Fibroblast of lung (primary cell): Measurements from ENCODE around the gene CLINT1.

Experiments
- EZH2 ChIP-seq: IDR thresholded peaks from 2 replicates; pipeline ENCODE4 v1.5.1; 2012; ENCODE audit warnings: low read length, control low read depth, mild to moderate bottlenecking; ENCODE audit errors: missing control alignments
- TF ChIP-seq, protein P1 (sequence below), 2 donors: IDR thresholded peaks in 1 of 2; conservative IDR thresholded peaks in 1 of 2; 1 replicate in 1 of 2; 2 replicates in 1 of 2; pipeline ENCODE4 v1.5.1; 2011 to 2012; ENCODE audit warnings: low read length in 2 of 2, control low read depth in 1 of 2, inconsistent platforms in 1 of 2, low read depth in 1 of 2, mild to moderate bottlenecking in 1 of 2

DNA sequence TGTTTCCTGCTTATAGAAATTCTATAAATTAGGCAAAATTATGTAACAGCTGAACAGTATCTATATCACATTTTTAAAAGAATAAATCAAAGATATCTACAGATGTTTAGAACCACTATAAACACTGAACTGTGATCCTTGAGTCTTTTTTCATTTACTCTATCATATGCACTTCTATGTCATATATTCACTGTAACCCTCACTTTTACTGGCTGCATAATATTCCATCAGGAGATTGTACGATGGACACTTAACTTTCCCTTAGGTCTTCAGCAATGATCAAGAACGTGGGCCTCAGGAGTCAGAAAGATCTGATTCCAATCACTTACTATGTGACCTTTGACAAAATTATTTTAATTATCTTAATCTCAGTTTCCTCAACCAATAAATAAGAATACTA lies 41.0 kb downstream of the CLINT1 start:
- TF ChIP-seq, protein P1, sequence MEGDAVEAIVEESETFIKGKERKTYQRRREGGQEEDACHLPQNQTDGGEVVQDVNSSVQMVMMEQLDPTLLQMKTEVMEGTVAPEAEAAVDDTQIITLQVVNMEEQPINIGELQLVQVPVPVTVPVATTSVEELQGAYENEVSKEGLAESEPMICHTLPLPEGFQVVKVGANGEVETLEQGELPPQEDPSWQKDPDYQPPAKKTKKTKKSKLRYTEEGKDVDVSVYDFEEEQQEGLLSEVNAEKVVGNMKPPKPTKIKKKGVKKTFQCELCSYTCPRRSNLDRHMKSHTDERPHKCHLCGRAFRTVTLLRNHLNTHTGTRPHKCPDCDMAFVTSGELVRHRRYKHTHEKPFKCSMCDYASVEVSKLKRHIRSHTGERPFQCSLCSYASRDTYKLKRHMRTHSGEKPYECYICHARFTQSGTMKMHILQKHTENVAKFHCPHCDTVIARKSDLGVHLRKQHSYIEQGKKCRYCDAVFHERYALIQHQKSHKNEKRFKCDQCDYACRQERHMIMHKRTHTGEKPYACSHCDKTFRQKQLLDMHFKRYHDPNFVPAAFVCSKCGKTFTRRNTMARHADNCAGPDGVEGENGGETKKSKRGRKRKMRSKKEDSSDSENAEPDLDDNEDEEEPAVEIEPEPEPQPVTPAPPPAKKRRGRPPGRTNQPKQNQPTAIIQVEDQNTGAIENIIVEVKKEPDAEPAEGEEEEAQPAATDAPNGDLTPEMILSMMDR (conservative IDR thresholded peaks at IDR 0.05 in 1 of 2, IDR thresholded peaks at IDR 0.05 in 1 of 2; ENCODE audit: low read depth in 1 of 2, low read length in 2 of 2): no peak
- no peak for TF ChIP-seq EZH2
